NCI-H187 (cell line): Measurements from ENCODE around the gene SYT14.
"Not testable (repeated sequence)": the region's sequence is repeated elsewhere in the genome, so short reads cannot be mapped to it uniquely, and the experiment has no call there.

ENCODE experiments used
- DNase-seq, 2 experiments: peaks; one replicate each; lab custom pipeline; 2025; lab: John Stamatoyannopoulos, UW

SYT14 gene

DNA sequence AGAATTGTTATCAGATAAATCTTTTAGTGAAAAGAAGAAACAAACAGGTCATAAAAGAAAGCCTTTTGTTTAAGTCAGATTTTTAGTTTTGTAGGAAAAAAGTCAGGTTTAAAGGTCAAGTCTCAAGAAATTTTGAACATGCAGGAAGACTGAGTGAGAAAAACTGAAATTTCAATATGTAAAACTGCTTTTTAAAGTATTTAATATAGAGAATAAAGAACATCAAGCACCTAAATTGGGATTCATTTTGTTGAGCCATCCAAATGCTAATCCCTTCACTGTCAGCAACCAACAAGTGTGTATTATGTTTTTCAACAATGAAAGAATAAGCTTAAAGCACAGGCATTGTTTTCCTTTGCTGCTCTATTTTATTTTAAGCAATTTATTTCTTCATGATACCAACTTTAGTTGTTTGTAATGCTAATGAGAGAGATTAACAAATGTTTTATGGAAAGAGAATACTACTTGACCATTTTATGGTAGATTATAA, 179.7 kb downstream of the SYT14 start:
- DNase-seq: no peak

DNA sequence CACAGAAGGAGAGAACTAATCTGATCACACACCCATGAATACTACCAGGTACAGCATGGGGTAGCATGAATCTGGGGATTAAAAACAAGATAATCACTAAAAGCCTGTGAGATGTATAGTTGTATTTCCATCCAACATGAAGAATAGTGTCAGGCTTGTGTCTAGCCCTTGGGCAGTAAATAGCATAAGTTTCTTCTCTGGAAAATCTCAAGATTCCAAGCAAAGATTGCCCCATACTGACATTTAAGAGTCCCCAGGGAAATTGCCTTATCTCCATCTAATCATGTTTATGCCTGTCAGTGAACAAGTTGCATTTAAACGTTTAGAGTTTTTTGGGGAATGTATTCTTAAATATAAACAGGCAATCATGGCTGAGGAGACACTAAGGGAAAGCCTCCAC, 185.4 kb downstream of the SYT14 start:
- DNase-seq: no peak

- no peak for DNase-seq
These were observed 186.0 kb downstream of the SYT14 start for GRCh38 chr1:210123924-210124589.

DNA sequence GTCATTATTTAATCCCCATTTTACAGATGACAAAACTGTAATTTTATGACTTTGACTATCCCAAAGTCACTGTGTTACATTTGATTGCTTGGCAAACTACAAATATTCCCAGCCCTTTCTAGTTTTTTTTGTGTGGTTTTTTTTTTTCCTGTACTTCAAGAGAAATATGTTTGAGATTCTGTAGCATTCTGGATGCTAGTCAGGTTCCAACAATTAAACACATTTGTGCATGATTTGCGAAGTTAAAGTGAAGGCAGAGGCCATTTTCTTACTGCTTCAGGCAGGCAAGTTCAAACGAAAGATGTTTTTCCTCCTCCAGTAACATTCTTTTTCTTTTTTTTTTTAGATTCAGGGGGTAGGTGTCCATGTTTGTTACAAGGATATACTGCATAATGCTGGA, 186.7 kb downstream of the SYT14 start:
- DNase-seq: no peak

- no peak for DNase-seq
These were observed 187.1 kb downstream of the SYT14 start for GRCh38 chr1:210125143-210125542.

DNA sequence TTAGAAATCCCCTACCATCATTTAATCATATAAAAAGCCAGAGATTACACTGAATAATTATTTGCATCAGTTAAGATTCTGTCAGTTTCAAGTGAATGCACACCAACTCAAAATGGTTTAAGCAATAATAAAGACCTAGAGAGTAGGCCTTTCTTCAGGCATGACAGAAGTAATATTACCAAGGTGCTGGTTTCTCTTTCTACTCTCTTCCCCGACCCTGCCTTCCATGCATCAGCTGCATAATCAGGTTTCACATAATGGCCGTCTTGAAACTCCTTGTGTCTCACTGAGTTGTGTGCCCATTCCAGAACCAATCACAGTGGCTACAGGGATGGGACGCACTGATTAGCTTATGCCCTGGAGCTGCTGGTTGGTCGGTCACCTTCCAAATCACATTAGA, 191.1 kb downstream of the SYT14 start:
- peak in 1 of 2 experiments; percentile 3 for DNase-seq

- DNase-seq: no peak
These were observed 191.7 kb downstream of the SYT14 start for GRCh38 chr1:210129759-210130158.

- no peak for DNase-seq
These were observed 194.6 kb downstream of the SYT14 start for GRCh38 chr1:210132582-210132981.

GRCh38 chr1:210143465-210144062, 205.5 kb downstream of the SYT14 start:
- DNase-seq: peak; percentile 1 to 13

DNA sequence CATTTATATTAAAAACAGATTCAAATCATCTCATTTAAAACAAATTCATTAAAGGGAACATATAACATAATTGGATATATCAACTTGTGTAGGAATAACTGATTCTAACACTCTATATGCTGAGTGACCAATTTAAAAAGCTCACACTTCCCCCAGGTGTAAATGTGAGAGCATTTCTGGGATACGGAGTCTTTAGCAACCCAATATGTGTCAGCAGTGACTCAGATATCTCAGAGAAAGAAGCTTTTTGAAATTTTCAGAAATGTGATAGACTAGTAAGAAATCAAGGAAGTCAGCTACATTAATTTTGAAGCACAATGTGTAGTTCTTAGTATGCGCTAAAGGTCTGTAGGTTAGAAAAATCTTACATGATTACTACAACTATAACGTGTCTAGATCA, 206.7 kb downstream of the SYT14 start:
- DNase-seq: no peak

- DNase-seq: no peak
These were observed 213.1 kb downstream of the SYT14 start for GRCh38 chr1:210151052-210151672.

- no peak for DNase-seq
These were observed 221.2 kb downstream of the SYT14 start for GRCh38 chr1:210159211-210159610.

- DNase-seq: no peak
These were observed 232.2 kb downstream of the SYT14 start for GRCh38 chr1:210170220-210170619.

DNA sequence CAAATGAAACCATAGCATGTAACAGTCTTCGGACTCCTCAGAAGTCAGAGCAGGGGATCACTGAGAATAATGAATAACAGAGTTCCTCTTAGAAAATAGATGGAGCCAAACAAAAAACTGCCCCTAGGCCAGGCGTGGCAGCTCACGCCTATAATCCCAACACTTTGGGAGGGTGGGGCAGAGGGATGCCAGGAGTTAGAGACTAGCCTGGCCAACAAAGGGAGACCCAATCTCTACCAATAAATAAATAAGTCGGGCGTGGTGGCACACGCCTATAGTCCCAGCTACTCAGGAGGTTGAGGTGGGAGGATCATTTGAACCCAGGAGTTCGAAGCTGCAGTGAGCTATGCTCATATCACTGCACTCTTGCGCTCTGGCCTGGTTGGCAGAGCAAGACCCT, 236.1 kb downstream of the SYT14 start:
- no peak for DNase-seq

GRCh38 chr1:210185063-210185462, 247.0 kb downstream of the SYT14 start:
- no peak for DNase-seq

- DNase-seq: not testable (repeated sequence)
These were observed 250.0 kb downstream of the SYT14 start for GRCh38 chr1:210187849-210188606.

DNA sequence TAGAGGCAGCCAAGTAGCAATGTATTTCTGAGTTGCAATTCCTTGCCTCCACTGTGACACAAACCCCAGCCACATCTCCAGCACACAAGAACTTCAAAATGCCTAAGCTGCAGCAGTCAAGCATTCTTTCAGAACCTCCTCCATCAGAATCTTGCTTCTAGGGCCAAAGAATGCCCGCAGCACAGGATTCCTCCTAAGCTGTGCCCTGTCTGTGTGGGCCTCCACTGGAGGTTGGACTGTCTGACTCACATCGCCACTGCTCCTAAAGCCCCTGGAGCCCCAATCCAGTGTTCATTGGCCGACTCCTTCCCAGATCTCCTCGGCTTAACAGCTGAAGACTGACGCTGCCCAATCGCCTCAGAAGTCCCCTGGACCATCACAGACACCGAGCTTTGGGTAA, 251.4 kb downstream of the SYT14 start:
- DNase-seq: no peak

GRCh38 chr1:210195635-210196160, 257.7 kb downstream of the SYT14 start:
- DNase-seq: no peak

- not testable (repeated sequence) for DNase-seq
These were observed 258.2 kb downstream of the SYT14 start for GRCh38 chr1:210196266-210196665.

DNA sequence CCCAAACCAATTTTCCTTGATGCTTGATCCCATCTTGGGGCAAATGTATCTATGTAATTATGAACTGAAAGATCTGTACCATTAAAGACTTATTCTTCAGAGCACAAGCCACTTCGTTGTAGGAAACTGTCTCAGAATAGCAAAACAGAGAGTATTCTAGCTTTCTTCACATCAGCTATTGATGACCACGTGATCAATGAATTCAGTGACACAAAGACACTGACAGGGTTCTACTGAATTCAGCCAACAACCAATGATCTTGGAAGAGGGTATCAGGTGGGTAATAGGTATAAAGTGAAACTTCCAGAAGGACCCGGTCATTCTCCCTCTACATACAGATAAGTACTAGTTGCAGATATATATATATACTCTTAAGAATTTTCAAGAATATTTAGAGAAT, 260.8 kb downstream of the SYT14 start:
- DNase-seq: no peak

GRCh38 chr1:210200124-210200736, 262.2 kb downstream of the SYT14 start:
- DNase-seq: no peak

GRCh38 chr1:210201681-210202080, 263.7 kb downstream of the SYT14 start:
- no peak for DNase-seq
